Vagina (tissue), 2 donors: Measurements from ENCODE around the gene THRA.

Experiments used
- CTCF ChIP-seq, 3 experiments: fragments of 450-650 bp in 2 of 3; fragments of 200-600 bp in 1 of 3; sonication (generic) in 1 of 3; IDR thresholded peaks; one replicate each; pipeline ENCODE4 v1.5.1; 2017 to 2019; ENCODE audit warnings: antibody characterized with exemption in 3 of 3, mild to moderate bottlenecking in 2 of 3, moderate library complexity in 2 of 3
- POLR2AphosphoS5 ChIP-seq, 2 donors: sonication (generic); formaldehyde crosslinking; IDR thresholded peaks; one replicate each; pipeline ENCODE4 v1.9.0; 2017; ENCODE audit warnings: antibody characterized with exemption in 2 of 2, mild to moderate bottlenecking in 2 of 2, low read depth in 1 of 2; ENCODE audit not compliant: insufficient read depth in 1 of 2

GRCh38 chr17:40032322-40033320 is 30.1 kb upstream of the THRA start:
- TF ChIP-seq POLR2AphosphoS5 (IDR thresholded peaks at IDR 0.05; ENCODE audit: insufficient read depth in 1 of 2, low read depth in 1 of 2), result no peak
- no peak for TF ChIP-seq CTCF (IDR thresholded peaks at IDR 0.05)
